DMS53 (cell line): ENCODE data around the gene MSRB1.
"Not testable (repeated sequence)": the region's sequence is repeated elsewhere in the genome, so short reads cannot be mapped to it uniquely, and the experiment has no call there.

Experiments
- DNase-seq: peaks from one replicate; lab custom pipeline; 2025; lab: John Stamatoyannopoulos, UW

Gene MSRB1

DNA sequence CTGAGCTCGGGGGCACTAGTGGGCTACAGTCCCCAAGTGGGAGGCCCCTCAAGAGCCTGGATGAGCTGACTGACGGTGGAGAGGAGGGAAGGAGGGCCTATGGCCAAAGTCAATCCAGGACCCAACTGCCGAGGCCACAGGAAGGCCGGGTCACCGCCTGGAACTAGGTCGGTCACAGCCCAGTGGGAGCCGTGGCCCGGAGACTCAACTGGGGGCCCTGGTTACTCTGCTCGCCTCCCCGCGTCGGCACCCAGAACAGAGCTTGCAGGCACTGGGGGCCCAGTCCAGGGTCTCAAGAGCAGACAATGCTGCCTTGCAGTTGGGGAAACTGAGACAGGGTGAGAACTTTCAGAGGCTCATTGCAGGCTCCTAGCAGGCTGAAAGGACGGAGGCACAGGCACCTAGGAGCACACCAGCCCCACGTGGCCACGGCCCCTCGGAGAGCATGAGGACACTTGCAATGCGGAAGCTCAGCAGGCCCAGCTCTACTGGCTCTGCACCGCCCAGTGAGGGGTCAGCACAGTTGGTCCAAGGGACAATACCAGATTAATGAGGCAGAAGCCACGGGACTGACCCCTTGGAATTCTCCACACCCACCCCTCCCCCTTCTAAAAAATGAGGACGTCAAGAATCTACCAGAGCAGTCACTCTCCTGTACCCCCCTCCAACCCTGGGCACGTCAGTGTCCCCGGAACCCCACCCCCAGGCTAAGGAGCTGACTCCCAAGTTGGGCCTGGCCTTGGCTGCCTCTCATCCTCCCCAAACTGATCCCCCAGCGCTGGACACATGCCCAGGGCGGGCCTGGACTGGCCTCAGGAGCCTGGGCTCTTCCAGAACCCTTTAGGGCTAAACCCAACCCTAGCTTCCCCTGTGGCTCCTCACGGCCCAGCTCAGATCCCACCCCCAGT is 27.0 kb downstream of the MSRB1 start:
- no peak for DNase-seq

DNA sequence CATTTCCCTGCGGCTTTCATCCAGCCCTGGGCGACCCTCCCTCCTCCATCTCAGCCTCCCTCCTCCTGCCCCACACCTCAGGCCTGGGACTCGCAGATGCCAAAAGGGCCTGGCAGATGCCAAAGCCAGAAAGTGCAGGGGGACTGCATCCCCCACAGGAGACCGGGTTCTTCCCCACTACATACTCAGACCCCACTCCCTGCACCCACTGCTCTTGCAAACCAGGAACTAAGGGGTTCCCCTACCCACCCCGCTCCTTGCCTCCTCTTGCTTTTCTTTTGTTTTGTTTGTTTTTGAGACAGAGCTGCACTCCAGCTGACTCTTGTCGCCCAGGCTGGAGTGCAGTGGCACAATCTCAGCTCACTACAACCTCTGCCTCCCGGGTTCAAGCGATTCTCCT is 28.0 kb downstream of the MSRB1 start:
- DNase-seq, result peak; percentile 19

DNA sequence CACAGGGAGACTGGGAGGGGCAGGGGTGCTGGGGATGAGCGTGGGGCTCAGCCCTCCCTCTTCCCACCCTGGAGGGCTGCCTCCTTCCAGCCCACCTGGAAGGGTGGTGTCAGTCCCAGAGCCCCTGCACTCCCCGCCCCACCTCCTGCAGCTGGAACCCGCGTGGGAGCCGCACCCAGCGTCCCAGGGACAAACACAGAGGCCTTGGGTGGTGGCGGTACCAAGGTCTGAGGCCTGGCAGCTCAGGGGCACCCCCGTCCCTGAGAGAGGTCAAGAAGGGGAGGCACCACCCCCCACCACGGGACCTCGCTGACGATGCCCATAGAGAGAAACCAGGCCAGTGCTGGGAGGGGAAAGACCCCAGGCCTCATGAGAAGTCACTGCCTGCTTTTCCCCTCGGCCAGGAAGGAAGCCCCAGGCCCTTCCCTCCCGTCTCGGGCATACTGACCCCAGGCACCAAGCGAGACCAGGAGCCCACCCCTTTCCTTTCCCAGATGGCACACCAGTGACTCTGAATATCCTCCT is 28.9 kb downstream of the MSRB1 start:
- DNase-seq, result no peak

DNA sequence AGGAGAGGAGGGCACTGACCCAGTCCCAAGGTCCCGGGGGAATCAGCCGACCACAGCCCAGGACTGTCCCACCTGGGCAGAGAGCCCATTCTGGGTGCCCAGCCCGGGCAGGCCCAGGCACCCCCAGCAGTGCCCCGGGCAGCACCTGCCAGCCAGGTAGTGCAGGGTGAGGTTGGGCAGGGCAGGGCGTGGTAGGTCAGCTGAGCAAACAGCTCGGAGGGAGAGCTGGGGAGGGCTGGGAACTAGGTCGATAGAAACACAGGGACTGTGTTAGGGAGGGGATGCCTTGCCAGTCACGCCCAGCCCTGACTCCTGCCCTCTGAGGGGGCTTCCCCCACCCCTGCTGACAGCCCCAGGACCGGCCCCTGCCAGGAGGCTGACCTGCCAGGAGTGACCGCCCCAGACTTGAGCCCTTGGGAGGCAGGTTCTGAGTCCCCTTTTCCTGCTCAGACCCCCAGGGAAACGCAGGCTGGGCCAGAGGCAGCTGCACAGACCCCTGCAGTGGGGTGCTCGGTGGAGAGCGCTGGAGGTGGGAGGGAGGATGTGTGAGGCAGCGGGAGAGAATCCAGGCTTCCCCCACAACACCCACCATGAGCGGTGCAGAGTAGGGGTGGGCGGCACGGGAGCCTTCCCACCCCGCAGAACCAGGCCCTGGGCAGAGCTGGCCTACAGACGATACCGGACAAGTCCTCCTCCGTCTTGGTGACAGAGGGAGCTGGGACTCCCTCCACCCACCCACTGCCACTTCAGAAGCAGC is 29.5 kb downstream of the MSRB1 start:
- DNase-seq, result peak; percentile 77

DNA sequence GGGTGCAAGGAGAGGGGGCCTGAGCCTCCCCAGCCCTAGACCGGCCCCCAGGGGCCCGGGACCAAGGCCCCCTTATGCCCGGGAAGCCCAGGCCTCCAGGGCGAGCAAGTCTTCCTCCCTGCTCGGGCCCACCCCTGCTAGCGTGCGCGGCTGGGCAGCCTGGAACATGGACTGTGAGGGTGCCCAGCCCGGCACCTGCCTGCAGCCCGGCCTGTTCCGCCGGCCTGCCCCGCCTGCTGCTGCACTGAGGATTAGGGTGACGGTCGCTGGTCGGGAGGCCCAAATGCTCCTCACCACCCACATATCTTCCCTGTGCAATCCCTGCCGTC is 30.8 kb downstream of the MSRB1 start:
- no peak for DNase-seq

DNA sequence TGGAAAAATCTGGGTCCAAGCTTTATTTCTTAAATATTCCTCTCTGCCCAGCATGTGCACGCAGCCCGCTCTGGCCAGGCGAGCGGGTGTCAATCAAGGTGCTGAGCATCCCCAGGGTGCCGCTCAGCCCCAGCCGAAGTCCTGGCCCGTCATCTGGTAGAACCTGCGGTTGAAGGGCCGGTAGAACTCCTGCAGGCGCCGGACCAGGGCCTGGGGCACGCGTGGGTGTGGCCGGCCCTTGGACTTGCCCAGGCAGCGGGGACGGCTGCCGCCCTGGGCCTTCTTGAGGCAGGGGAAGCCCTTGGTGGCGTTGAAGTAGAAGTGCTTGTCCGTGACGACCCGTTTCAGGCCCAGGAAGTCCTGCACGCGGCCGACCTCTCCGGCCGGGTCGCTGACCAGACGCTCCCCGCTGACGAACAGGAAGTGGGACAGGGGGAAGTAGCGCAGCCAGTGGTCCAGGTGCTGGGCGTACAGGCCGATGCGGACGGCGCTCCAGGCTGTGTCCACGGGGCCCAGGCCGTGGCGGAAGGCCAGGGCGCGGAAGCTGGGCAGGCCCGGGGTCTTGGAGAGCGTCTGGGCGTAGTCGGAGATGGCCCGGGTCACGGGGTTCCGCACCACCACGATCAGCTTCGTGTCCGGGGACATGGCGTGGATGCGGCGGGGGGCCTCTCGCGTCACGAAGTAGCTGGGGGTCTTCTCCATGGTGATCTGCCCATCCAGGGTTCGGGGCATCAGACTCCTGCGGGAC is 31.4 kb downstream of the MSRB1 start:
- DNase-seq, result no peak

DNA sequence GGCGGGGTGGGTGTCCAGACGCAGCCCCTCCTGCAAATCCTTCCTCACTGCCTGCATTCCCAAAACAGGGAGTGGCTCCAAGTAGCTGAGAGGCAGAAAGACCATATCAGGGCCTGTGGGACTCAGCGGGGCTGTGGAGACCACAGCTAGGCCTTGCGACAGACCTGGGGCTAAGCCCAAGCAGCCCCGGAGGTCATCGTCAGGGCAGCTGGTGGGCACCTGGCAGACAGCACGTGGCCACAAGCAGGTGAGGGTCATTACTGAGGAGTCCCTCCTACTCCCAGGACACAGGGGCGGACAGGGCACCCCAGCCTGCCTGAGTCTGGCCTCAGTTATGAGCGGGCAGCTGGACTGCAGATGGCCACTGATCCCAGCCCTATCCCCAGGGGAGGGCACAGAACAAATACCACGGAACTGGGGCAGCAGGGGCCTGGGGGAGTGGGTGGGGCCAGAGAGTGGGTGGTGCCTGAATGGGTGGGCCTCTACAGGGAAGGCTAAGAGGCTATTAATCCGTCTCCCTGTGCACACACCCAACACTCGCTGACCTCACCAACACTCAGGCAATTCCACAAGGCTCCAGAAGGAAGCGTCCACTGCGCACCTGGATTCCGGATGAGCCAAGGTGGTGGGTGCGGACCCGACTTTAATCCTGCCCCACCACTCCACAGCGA is 33.3 kb downstream of the MSRB1 start:
- no peak for DNase-seq

DNA sequence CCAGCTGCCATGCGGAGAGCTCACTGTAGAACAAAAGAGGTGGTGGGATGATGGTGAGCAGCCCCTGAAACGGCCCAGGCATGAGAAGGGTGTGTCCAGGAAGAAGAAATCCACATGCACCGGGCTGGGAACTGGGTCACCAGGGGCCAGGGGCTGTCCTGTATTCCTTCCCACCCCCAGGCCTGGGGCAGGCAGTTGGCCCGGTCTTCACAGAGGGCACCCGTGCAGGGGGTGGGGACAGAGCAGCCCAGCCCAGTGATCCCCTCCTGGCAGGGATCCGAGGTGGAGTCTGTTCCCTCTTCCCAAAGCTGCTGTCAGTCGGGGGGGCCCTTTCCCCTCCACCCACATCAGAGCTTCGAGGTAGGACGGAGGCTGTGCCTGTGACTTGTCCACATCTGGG is 34.0 kb downstream of the MSRB1 start:
- no peak for DNase-seq

DNA sequence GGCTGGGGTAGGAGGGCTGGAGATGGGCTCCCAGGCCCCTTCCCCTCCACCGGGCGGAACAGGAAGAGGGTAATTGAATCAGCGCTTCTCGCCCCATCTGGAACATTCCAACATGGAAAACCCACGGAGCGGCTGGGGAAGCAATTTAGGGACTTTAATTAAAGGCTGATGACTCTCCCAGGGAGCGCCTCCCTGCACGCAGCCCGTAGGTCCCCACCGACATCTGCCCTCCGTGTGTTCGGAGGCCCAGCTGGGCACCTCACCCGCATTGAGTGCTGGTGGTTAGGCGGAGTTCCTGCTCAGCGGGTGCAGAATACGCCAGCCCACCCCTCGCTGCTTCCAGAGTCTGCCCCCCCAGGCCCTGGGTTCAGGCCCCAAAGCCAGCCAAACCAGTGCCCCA is 34.8 kb downstream of the MSRB1 start:
- no peak for DNase-seq

DNA sequence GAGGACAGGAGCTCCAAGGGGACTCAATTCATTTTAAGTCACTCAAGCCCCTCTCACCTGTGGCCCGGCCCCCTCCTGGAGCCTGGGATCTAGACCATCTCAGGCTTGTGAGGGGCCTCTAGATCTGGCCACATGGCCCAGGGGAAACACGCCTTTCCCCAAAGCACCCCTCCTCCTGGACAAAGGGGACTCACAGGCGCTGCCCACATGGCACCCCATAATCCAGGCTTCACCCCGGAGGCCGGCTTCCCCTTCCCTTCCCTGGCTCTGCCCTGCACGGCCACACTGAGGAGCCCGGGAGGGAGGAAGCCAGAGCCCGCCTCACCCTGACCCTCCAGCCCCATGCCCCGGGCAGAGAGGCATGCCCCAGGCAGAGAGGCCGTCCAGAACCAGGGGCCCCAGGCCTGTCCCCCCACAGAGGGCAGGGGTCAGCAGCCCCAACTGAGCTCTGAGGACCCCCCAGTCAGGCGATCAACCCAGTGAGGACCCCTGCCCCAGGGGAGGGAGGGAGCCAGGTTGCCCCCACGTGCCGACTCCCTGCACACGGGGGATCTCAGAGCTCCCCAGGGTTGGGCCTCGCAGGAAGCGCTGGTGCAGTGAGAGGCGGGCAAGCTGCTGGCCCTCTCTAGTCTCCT is 35.7 kb downstream of the MSRB1 start:
- no peak for DNase-seq

DNA sequence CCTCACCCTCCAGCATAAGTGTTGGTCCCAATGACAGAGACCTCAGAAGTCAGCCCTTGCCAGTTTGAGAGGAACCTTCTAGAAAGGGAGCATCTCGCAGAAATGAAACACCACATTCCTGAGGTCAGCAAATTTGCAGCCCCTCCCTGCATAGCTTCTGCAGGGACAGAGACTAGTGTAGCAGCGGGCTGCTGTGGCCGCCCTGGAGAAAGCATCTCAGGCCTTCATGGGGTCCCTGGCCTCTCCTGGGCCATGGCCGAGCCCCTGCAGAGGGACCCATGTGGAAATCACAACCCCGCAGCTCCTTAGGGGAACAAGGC is 36.2 kb downstream of the MSRB1 start:
- DNase-seq, result no peak

DNA sequence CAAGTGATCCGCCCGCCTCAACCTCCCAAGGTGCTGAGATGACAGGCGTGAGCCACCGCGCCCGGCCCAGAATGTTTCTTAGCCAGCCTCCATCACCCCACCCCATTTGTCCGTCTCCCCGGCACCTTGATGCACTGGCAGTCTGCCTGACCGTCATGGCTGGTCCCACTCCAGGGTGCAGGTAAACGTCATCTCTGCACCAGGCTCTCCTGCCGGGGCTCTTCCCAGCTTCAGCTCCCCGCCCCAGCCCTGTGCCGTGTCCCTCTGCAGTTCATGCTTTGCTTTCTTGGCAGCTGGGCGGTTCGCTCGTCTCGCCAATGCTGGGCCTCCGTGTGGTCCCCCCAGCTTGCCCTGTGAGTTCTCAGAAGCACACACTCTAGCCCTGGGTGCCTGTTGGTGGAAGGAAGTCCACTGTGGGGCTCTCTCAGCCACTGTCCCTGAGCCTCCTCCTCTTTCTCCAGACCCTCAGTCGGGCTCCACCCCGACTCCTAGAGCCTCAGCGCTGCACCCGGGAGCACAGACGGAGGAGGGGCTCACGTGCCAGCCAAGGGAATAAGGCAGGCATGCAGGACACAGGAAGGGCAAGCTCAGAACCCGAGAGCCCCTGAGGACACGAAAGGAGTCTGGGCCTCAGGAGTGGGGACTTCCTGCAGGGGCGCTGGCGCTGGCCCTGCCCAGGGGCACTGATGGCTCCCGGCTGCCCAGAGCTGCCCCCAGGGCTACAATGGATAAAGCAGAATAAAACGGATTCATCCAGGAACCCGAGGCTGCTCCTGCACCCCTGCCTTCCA is 36.7 kb downstream of the MSRB1 start:
- no peak for DNase-seq

DNA sequence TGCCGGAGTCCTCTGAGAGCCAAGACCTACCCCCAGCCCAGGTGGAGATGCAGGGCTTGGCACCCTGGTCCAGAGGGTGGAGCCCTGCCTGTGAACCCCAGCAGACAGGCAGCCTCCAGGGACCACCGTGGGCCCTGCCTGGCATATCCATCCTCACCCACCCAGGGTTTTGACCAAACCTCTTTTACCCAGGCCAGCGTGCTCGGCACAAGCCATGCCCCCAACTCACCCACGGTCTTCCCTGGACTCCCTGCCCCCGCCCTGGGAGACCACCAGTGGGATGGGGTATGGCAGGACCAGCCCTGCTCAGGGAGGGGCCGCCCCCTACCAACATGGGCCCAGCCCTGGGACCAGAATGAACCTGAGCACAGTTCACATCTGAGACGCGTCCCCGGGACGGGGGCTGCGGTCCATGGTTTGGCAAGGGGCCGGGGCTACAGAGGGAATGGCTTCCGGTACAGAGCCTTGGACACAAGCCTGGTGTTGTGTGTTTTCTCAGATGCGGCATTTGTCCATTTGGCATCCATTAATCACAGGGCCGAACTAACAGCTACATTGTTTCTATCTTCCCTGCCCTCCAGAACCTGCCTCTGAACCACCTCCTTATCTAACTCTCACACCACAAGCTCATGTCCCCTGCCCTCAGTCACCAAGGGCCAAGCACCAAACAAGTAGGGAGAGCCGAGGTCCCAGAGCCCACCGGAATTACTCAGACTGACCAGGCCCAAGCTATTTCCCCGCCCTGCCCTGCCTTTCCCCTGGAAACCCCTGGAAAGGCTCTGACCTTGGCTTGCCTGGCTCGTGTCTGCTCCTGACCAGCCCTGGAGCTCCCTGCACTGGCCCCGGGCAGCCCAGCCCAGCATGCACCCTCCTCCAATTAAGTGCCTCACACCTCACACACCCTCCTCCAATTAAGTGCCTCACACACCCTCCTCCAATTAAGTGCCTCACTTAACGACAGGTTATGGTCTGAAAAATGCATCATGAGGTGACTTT is 38.9 kb downstream of the MSRB1 start:
- DNase-seq, result no peak

DNA sequence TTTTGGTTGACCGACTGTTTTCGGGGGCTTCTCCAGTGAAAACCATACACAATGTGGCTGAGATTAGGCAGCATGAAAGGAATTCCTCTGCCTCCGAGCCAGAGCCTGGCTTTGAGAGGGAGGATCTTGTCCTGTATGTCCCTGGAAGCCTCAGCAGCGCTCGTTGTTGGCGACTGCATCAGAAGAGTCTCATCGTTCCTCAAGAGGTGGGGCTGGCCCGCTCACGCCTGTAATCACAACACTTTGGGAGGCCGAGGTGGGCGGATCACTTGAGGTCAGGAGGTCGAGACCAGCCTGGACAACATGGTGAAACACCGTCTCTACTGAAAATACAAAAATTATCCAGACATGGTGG is 39.8 kb downstream of the MSRB1 start:
- DNase-seq, result no peak

DNA sequence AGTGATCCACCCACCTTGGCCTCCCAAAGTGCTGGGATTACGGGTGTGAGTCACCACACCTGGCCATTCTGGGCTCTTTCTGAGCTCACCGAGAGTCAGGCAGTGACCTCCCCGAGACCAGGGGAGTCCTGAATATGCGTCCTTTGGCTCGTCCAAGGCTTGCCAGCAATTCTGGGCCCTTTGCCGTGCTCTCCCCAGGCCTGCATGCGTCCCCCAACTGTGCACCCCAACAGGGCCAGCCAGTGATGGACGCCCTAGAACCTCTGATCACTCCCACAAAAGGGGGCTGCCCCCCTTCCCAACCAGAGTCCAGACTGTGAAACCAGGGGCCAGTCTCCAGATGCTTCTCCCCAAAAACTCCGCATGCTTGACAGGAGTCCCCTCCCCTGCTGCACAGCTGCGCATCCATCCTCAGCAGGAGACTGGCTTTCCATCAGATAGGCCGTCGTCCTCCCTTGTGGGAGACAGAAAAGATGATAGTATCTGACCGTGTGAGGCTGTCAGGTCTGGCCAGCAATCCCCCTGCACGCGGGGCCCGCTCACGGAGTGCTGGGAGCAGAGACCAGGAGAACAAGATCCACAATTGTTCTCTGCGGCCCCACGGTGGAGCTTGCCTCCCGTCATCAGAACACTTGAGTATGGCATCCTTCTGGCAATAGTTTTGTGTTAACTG is 40.3 kb downstream of the MSRB1 start:
- no peak for DNase-seq

DNA sequence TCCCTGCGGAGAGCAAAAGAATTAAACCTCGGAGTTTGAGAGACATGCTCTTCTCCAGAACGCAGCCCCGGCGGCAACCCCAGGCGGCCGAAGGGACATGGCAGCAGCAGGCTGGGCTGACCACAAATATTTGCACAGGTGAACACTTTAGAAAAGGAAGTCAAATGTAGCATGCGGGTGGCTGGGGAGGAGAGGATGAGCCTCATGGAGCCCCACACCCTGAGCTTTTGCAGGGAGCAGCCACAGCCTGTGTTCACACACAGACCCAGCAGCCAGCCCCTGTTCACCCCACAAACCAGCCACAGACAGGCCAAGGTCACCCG is 42.6 kb downstream of the MSRB1 start:
- peak; percentile 97 for DNase-seq

DNA sequence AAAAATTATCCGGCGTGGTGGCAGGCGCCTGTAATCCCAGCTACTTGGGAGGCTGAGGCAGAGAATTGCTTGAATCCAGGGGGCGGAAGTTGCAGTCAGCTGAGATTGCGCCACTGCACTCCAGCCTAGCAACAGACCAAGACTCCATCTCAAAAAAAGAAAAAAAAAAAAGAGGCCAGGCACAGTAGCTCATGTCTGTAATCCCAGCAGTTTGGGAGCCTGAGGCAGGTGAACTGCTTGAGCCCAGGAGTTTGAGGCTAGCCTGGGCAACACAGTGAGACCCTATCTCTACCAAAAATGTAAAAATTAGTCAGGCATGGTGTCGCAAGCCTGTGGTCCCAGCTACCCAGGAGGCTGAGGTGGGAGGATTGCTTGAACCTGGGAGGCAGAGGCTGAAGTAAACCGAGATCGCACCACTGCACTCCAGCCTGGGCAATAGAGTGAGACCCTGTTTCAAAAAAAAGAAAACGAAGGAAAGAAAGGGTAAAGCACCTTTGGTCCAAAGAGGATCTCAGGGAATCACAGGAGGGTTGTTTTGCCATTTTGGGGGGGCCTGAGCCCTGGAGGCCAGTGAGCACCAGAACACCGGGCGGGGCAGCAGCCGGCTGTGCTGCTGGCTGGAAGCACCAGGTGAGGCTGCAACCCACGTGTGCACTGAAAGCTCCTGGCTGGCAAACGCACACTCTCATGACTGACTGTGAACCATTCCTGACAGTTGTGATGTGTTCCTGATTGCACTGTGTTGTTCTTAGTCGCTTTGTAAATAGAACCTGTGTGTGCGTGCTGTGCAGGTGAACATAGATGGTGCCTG is 43.2 kb downstream of the MSRB1 start:
- peak; percentile 97 for DNase-seq

DNA sequence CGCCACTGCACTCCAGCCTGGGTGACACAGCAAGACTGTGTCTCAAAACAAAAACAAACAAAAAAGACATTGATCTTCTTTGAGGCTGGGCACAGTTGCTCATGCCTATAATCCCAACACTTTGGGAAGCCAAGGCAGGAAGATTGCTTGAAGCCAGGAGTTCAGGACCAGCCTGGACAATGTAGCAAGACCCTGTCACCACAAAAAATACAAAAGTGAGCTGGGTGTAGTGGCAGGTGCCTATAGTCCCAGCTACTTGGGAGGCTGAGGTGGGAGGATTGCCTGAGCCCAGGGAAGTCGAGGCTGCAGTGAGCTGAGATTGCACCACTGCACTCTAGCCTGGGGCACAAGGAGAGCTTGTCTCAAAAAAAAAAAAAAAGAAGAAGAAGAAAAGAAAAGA is 45.3 kb downstream of the MSRB1 start:
- not testable (repeated sequence) for DNase-seq
